K562 (cell line): ENCODE data around the gene PDE6D. TPM values are rescaled to one million over a fixed set of nuclear protein-coding genes. Genes with fewer than 3 reads are reported as not detected.

ENCODE experiments used
- ATAC-seq: fragments of 200-7000 bp; cut with Tn5 transposase; 3 replicates; pipeline ENCODE4 v1.9.1; 2020; ENCODE audit warnings: moderate library complexity
- BruUV-seq: library from RNA; stranded (reverse); fragments of 400-500 nt; replicated peaks from 2 replicates; lab custom pipeline; 2021; lab: Mats Ljungman, UMichigan
- CTCF ChIA-PET: fragments of 300-600 bp; formaldehyde crosslinking; extraction: SDS; loops from one replicate; lab custom pipeline; 2021; ENCODE audit warnings: low intra/inter-chr PET ratio; lab: Yijun Ruan, JAX
- POLR2A ChIA-PET: fragments of 300-600, 350-650 bp; sonication (Branson Sonifier 250); formaldehyde crosslinking; extraction: SDS; loops from one replicate; lab custom pipeline; 2021; ENCODE audit warnings: antibody characterized with exemption, inconsistent platforms; lab: Yijun Ruan, JAX
- DNase-seq, 4 experiments: peaks; one replicate each; pipeline versions ENCODE4 v3.0.0 to v3.0.0-alpha.2; 2011 to 2018; ENCODE audit warnings: low spot score in 3 of 4, mixed read lengths in 3 of 4; ENCODE audit errors: extremely low read depth in 1 of 4
- FAIRE-seq: peaks from 2 replicates; lab custom pipeline; 2011; peaks lifted over from hg19 to GRCh38; lab: Jason Lieb, UNC
- H2AFZ ChIP-seq: 2 replicates; pipeline ENCODE4 v1.6.0; 2011; ENCODE audit warnings: low read depth, low read length, control low read depth, inconsistent platforms
- H3K27ac ChIP-seq: fragments of 200-600 bp; 3 replicates; pipeline ENCODE4 v1.8.0; 2011; ENCODE audit warnings: low read depth, mild to moderate bottlenecking, control low read depth, inconsistent platforms, low read length, moderate library complexity, mixed read lengths; ENCODE audit errors: extremely low read depth
- H3K27me3 ChIP-seq, 2 experiments: fragments of 300-600 bp in 1 of 2; 2 replicates in 1 of 2; 3 replicates in 1 of 2; pipeline versions ENCODE4 v1.6.0 to v1.8.0; 2011; ENCODE audit warnings: inconsistent platforms in 2 of 2, low read length in 2 of 2, mild to moderate bottlenecking in 1 of 2, mixed read lengths in 1 of 2, moderate library complexity in 1 of 2; ENCODE audit not compliant: control insufficient read depth in 2 of 2, insufficient read depth in 2 of 2
- H3K36me3 ChIP-seq: fragments of 300-600 bp; 3 replicates; pipeline ENCODE4 v1.8.0; 2011; ENCODE audit warnings: mild to moderate bottlenecking, low read length, inconsistent platforms; ENCODE audit not compliant: control insufficient read depth, insufficient read depth
- H3K4me1 ChIP-seq, 2 experiments: fragments of 200-600 bp in 1 of 2; replicated peaks in 1 of 2; 2 replicates in 1 of 2; 3 replicates in 1 of 2; pipeline versions ENCODE4 v1.5.1 to v1.8.0; 2011; ENCODE audit warnings: inconsistent platforms in 2 of 2, low read length in 2 of 2, mild to moderate bottlenecking in 1 of 2, mixed read lengths in 1 of 2, moderate library complexity in 1 of 2; ENCODE audit not compliant: control insufficient read depth in 2 of 2, insufficient read depth in 2 of 2
- H3K4me2 ChIP-seq: 2 replicates; pipeline ENCODE4 v1.6.1; 2011; ENCODE audit warnings: low read length, control low read depth, inconsistent platforms, mixed read lengths; ENCODE audit not compliant: insufficient read depth
- H3K4me3 ChIP-seq: fragments of 200-600 bp; sonication (generic), shearing (Covaris generic); 2 replicates; pipeline ENCODE4 v1.5.1; 2016; ENCODE audit warnings: control low read depth, inconsistent platforms
- H3K79me2 ChIP-seq: fragments of 200-600 bp; 3 replicates; pipeline ENCODE4 v1.8.0; 2011; ENCODE audit warnings: low read length, inconsistent platforms; ENCODE audit not compliant: control insufficient read depth, insufficient read depth
- H3K9ac ChIP-seq, 2 experiments: 2 replicates each; pipeline versions ENCODE4 v1.6.0 to v1.6.1; 2011; ENCODE audit warnings: low read depth in 2 of 2, low read length in 2 of 2, control low read depth in 1 of 2, inconsistent platforms in 1 of 2, mild to moderate bottlenecking in 1 of 2, mixed read lengths in 1 of 2; ENCODE audit not compliant: insufficient read depth in 1 of 2
- H3K9me1 ChIP-seq: one replicate; pipeline ENCODE4 v1.6.0; 2011; ENCODE audit warnings: inconsistent platforms, mild to moderate bottlenecking, low read length, moderate library complexity; ENCODE audit not compliant: control insufficient read depth, insufficient read depth
- H3K9me3 ChIP-seq: replicated peaks from 2 replicates; pipeline ENCODE4 v1.5.1; 2011; ENCODE audit warnings: low read depth, low read length, inconsistent platforms; ENCODE audit not compliant: control insufficient read depth, insufficient read depth
- H4K20me1 ChIP-seq: replicated peaks from 2 replicates; pipeline ENCODE4 v1.6.1; 2011; ENCODE audit warnings: low read length, inconsistent platforms, mixed read lengths; ENCODE audit not compliant: control insufficient read depth, insufficient read depth
- LEF1 ChIP-seq: fragments of 450-650 bp; IDR thresholded peaks from 2 replicates; pipeline ENCODE4 v1.6.1; 2016; ENCODE audit warnings: mild to moderate bottlenecking
- MBD2 ChIP-seq: sonication (generic); IDR thresholded peaks from 2 replicates; pipeline ENCODE4 v1.6.1; 2016; ENCODE audit warnings: low read depth, borderline replicate concordance
- NFXL1 ChIP-seq: fragments of 450-650 bp; formaldehyde crosslinking; IDR thresholded peaks from 2 replicates; pipeline ENCODE4 v1.4.0; 2021; ENCODE audit warnings: mild to moderate bottlenecking
- SAFB2 ChIP-seq: fragments of 200-400 bp; formaldehyde crosslinking; IDR thresholded peaks from 2 replicates; pipeline ENCODE4 v1.6.1; 2018; ENCODE audit warnings: borderline replicate concordance, low read length, low read depth, moderate library complexity; ENCODE audit not compliant: severe bottlenecking
- WGBS: fragments of 100-300 bp; shearing (Covaris generic); methylation state at CpG from one replicate; pipeline ENCODE4 v1.1.6; 2016; ENCODE audit warnings: low coverage, mixed read lengths; ENCODE audit not compliant: insufficient coverage; ENCODE audit errors: missing lambda C conversion rate; 5-methylcytosine and 5-hydroxymethylcytosine counted together
- in situ Hi-C: fragments of 300-500 bp; cut with MboI; formaldehyde crosslinking; loops from 4 replicates; pipeline ENCODE4 v1.15.0; 2018; ENCODE audit warnings: inconsistent platforms, mixed read lengths
- intact Hi-C: fragments of 100-400 bp; cut with micrococcal nuclease; formaldehyde crosslinking; loops from 2 replicates; pipeline ENCODE4 v1.14.2; 2022
- polyA plus RNA-seq, 8 experiments: library from polyadenylated mRNA; depleted of rRNA in 4 of 8; stranded (reverse) in 5 of 8; unstranded in 3 of 8; fragments of >200 nt; fragmentation: Nextera tagmentation in 2 of 8; fragmentation: Illumina TruSeq in 1 of 8; extraction: Ambion mirVana in 2 of 8; extraction: Trizol in 1 of 8; gene quantifications; 2 replicates each; pipeline versions ENCODE4 v1.2.1 to v1.2.3, GENCODE V29; 2011 to 2014; ENCODE audit warnings: inconsistent platforms in 1 of 8, missing spikeins in 1 of 8
- total RNA-seq, 7 experiments: library from RNA; depleted of rRNA in 6 of 7; stranded (reverse); fragments of >200 nt in 6 of 7; fragmentation: Illumina TruSeq in 2 of 7; extraction: Trizol in 2 of 7; gene quantifications; 2 replicates each; pipeline versions ENCODE4 v1.2.1 to v1.2.3, GENCODE V29; 2011 to 2021; ENCODE audit warnings: low replicate concordance in 1 of 7
- TF ChIP-seq, protein P1 (sequence below): fragments of 250-450 bp; sonication (Bioruptor Pico); IDR thresholded peaks from 2 replicates; pipeline ENCODE4 v1.8.0; 2021; ENCODE audit warnings: moderate library complexity, mild to moderate bottlenecking, inconsistent platforms

Gene PDE6D
- total and polyA plus RNA-seq, 9 of the 15 experiments (the other 6 are each of a cell fraction or from before 2014, with no cell fraction given) = 0.65 to 11.6 (median 7.0) TPM

DNA sequence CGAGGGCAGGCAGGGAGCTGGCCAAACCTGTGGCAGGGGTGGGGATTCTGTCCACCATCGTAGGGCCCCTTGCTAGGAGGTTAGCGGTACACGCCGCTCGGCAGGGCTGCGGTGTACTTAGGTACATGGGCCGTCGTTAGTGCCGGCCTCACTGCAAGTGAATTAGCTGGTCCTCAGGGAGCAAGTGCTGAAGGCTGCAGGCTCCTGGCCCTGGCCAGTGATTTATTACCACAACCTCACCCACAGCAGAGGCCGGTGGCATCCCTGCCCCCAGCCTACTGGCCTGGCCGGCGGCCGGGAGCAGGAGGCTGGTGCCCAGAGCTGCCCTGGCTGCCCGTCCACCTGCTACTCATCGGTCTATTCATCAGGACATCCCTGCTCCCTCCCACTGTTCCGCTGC, 92.4 kb downstream of the PDE6D start:
- Histone ChIP-seq H4K20me1 (no peaks in the 10 kb centered on the region), H3K36me3 (no peaks in the 10 kb centered on the region), H3K27ac (no peak overlapping the region), H3K79me2 (no peaks in the 10 kb centered on the region), H2AFZ (no peak overlapping the region), H3K9me3 (no peaks in the 10 kb centered on the region), H3K4me2 (no peak overlapping the region), H3K4me3 (no peak overlapping the region), H3K9me1 (no peaks in the 10 kb centered on the region), H3K4me1 (peaks cover 2 to 18% of the 10 kb centered on the region in 2 experiments; a peak in 2 of 5 replicates), H3K9ac (no peak overlapping the region; a peak in 1 of 4 replicates), H3K27me3 (no peaks in the 10 kb centered on the region)
- CTCF ChIA-PET = no interaction called here
- WGBS = 67% methylated on average over 4 of the region's 17 CpGs
- POLR2A ChIA-PET = interaction anchor here (0.9 to 9.5 kb wide), 5 partner anchors 9 to 96 kb away, joined by 4 to 90 read pairs (median 4); partner anchors contain the start of gene PTMA
- intact Hi-C loops = no loop called here
- ATAC-seq (no peak), FAIRE-seq (no peak), DNase-seq (no peak)
- in situ Hi-C loops = no loop called here
- no TSS peak for BruUV-seq
- TF ChIP-seq, protein P1, sequence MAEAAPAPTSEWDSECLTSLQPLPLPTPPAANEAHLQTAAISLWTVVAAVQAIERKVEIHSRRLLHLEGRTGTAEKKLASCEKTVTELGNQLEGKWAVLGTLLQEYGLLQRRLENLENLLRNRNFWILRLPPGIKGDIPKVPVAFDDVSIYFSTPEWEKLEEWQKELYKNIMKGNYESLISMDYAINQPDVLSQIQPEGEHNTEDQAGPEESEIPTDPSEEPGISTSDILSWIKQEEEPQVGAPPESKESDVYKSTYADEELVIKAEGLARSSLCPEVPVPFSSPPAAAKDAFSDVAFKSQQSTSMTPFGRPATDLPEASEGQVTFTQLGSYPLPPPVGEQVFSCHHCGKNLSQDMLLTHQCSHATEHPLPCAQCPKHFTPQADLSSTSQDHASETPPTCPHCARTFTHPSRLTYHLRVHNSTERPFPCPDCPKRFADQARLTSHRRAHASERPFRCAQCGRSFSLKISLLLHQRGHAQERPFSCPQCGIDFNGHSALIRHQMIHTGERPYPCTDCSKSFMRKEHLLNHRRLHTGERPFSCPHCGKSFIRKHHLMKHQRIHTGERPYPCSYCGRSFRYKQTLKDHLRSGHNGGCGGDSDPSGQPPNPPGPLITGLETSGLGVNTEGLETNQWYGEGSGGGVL = no peak
- no peak for TF ChIP-seq MBD2
- no peak for TF ChIP-seq NFXL1
- TF ChIP-seq SAFB2 = no peak
- TF ChIP-seq LEF1 = no peak
